Chondrocyte (in vitro differentiated cells): ENCODE data around the gene TEPSIN. TPM values are rescaled to one million over a fixed set of nuclear protein-coding genes. Genes with fewer than 3 reads are reported as not detected.

Experiments used
- DNase-seq: peaks from one replicate; pipeline ENCODE4 v3.0.0; 2021; ENCODE audit warnings: mixed read lengths, low spot score
- H3K27ac Mint-ChIP-seq: one replicate; pipeline ENCODE4 v1.8.0; 2021; ENCODE audit warnings: mild to moderate bottlenecking, moderate library complexity, mixed read lengths; ENCODE audit not compliant: unreplicated experiment
- H3K27me3 Mint-ChIP-seq: 2 replicates; pipeline ENCODE4 v1.8.0; 2021; ENCODE audit warnings: low read depth, mixed read lengths
- H3K36me3 Mint-ChIP-seq: 2 replicates; pipeline ENCODE4 v1.8.0; 2021; ENCODE audit warnings: low read depth, mixed read lengths
- H3K4me1 Mint-ChIP-seq: 2 replicates; pipeline ENCODE4 v1.8.0; 2021; ENCODE audit warnings: low read depth, mild to moderate bottlenecking, mixed read lengths
- H3K4me3 Mint-ChIP-seq: one replicate; pipeline ENCODE4 v1.8.0; 2021; ENCODE audit warnings: mild to moderate bottlenecking, moderate library complexity, mixed read lengths; ENCODE audit not compliant: unreplicated experiment
- H3K9me3 Mint-ChIP-seq: 2 replicates; pipeline ENCODE4 v1.8.0; 2021; ENCODE audit warnings: low read depth, mixed read lengths
- CTCF ChIP-seq: fragments of 200-600 bp; sonication (generic); IDR thresholded peaks from 2 replicates; pipeline ENCODE4 v1.5.0; 2021; ENCODE audit warnings: antibody characterized with exemption, mild to moderate bottlenecking, moderate library complexity
- total RNA-seq: library from RNA; stranded (reverse); gene quantifications from 3 replicates; pipeline ENCODE4 v1.2.1, GENCODE V29; 2021

TEPSIN gene
- total RNA-seq, 1 donor from 2014 or later, result 27.1 TPM

- Mint-ChIP-seq H3K4me1 (peaks cover 17% of the 10 kb centered on the region), H3K36me3 (peaks cover 1% of the 10 kb centered on the region), H3K27me3 (no peaks in the 10 kb centered on the region), H3K9me3 (no peaks in the 10 kb centered on the region), H3K4me3 (no peak overlapping the region), H3K27ac (no peak overlapping the region)
- TF ChIP-seq CTCF, result no peak
- no peak for DNase-seq
These were observed 28.4 kb downstream of the TEPSIN start for GRCh38 chr17:81210466-81210865.

DNA sequence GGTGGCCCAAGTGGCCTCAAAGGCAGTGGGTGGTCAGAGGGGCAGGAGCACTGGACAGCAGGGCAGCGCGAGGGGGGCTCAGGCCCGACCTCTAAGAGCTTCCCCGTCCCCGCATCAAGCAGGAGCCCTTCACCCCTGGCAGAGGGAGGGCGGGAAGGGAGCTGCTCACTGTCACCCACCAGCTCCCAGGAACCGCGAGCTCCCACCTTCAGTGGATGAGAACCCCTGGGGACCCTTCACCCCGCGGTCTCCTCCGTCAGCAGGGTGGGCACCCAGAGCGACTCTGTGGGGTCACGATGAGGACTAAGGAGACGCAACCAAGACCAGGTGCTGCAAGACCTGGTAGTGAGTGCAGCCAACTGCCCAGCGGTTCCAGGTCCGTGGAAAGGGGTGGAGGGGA, 29.7 kb downstream of the TEPSIN start:
- no peak for TF ChIP-seq CTCF
- Mint-ChIP-seq H3K9me3 (no peaks in the 10 kb centered on the region), H3K36me3 (peaks cover 1% of the 10 kb centered on the region), H3K27ac (no peak overlapping the region), H3K4me3 (no peak overlapping the region), H3K27me3 (no peaks in the 10 kb centered on the region), H3K4me1 (peaks cover 17% of the 10 kb centered on the region)
- DNase-seq, result no peak

- Mint-ChIP-seq H3K9me3 (no peaks in the 10 kb centered on the region), H3K36me3 (peaks cover 1% of the 10 kb centered on the region), H3K4me1 (peaks cover 17% of the 10 kb centered on the region), H3K27ac (no peak overlapping the region), H3K4me3 (no peak overlapping the region), H3K27me3 (no peaks in the 10 kb centered on the region)
- no peak for DNase-seq
- TF ChIP-seq CTCF, result no peak
These were observed 30.2 kb downstream of the TEPSIN start for GRCh38 chr17:81208651-81209050.

- H3K9me3 Mint-ChIP-seq, result no peaks in the 10 kb centered on the region
- H3K4me3 Mint-ChIP-seq, result no peak overlapping the region
- H3K36me3 Mint-ChIP-seq, result peaks cover 1% of the 10 kb centered on the region
- peaks cover 17% of the 10 kb centered on the region for H3K4me1 Mint-ChIP-seq
- no peak for TF ChIP-seq CTCF
- no peak for DNase-seq
- H3K27me3 Mint-ChIP-seq, result no peaks in the 10 kb centered on the region
- no peak overlapping the region for H3K27ac Mint-ChIP-seq
These were observed 31.0 kb downstream of the TEPSIN start for GRCh38 chr17:81207610-81208581.

GRCh38 chr17:81206657-81207056, 32.2 kb downstream of the TEPSIN start:
- H3K27me3 Mint-ChIP-seq, result no peaks in the 10 kb centered on the region
- H3K36me3 Mint-ChIP-seq, result no peaks in the 10 kb centered on the region
- no peaks in the 10 kb centered on the region for H3K9me3 Mint-ChIP-seq
- TF ChIP-seq CTCF, result no peak
- no peak for DNase-seq
- H3K27ac Mint-ChIP-seq, result no peak overlapping the region
- H3K4me3 Mint-ChIP-seq, result no peak overlapping the region
- peaks cover 17% of the 10 kb centered on the region for H3K4me1 Mint-ChIP-seq
